NCI-H187 (cell line): ENCODE data around the gene TAPBPL.
"Not testable (repeated sequence)": the region's sequence is repeated elsewhere in the genome, so short reads cannot be mapped to it uniquely, and the experiment has no call there.

Experiments
- DNase-seq, 2 experiments: peaks; one replicate each; lab custom pipeline; 2025; lab: John Stamatoyannopoulos, UW

Gene TAPBPL

GRCh38 chr12:6493497-6494257 lies 41.8 kb downstream of the TAPBPL start, which contains the start of gene NCAPD2:
NCAPD2 (plus strand) TSS chr12:6494102; CDS start chr12:6495099, 997 bp downstream.
- DNase-seq = peak; percentile 88

- DNase-seq = no peak
These were observed 42.5 kb downstream of the TAPBPL start for GRCh38 chr12:6494258-6494743.

GRCh38 chr12:6494968-6495367 lies 43.1 kb downstream of the TAPBPL start:
- DNase-seq = no peak

GRCh38 chr12:6497291-6497690 lies 45.4 kb downstream of the TAPBPL start:
- not testable (repeated sequence) for DNase-seq

DNA sequence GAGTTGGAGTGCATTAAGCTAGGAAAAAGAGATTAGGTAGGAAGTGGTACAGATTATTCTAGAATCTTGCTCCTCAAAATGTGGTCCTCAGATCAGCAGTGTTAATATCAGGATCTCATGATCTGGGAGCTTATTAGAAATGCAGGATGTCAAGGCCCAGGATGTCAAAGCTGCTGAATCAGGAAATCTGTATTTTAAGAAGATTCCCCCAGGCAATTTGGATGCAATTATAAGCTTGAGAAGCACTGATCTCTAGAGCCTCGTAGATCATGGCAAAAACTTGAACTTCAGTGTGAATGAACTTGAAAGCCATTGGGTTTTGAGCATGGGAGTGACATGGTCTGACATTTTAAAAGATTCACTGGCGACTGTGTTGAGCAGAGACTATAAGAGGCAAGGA lies 48.6 kb downstream of the TAPBPL start:
- DNase-seq = no peak

GRCh38 chr12:6507102-6507998 lies 55.5 kb downstream of the TAPBPL start:
- no peak for DNase-seq

- DNase-seq = no peak
These were observed 56.2 kb downstream of the TAPBPL start for GRCh38 chr12:6508087-6508486.
